Ishikawa (cell line): ENCODE data around the gene ARID1B.

ENCODE experiments used
- CREB1 ChIP-seq: IDR thresholded peaks from 2 replicates; pipeline ENCODE4 v1.6.1; 2012; ENCODE audit warnings: low read depth
- MAX ChIP-seq: IDR thresholded peaks from 2 replicates; pipeline ENCODE4 v1.6.1; 2012
- NFIC ChIP-seq: IDR thresholded peaks from 2 replicates; pipeline ENCODE4 v1.6.1; 2012
- RAD21 ChIP-seq: IDR thresholded peaks from 2 replicates; pipeline ENCODE4 v1.6.1; 2012; ENCODE audit warnings: low read depth
- REST ChIP-seq: IDR thresholded peaks from 2 replicates; pipeline ENCODE4 v1.6.1; 2012; ENCODE audit warnings: low read depth, mild to moderate bottlenecking
- TAF1 ChIP-seq: IDR thresholded peaks from 2 replicates; pipeline ENCODE4 v1.6.1; 2012; ENCODE audit warnings: low read depth, mild to moderate bottlenecking
- USF1 ChIP-seq: IDR thresholded peaks from 2 replicates; pipeline ENCODE4 v1.6.1; 2012
- YY1 ChIP-seq: IDR thresholded peaks from 2 replicates; pipeline ENCODE4 v1.6.1; 2012; ENCODE audit warnings: low read depth

GRCh38 chr6:157155804-157156203 lies 378.6 kb downstream of the ARID1B start:
- TF ChIP-seq RAD21 (no peak), CREB1 (no peak), MAX (no peak), USF1 (no peak), REST (no peak), YY1 (no peak), TAF1 (no peak), NFIC (no peak)
